Bladder microvascular endothelial cell (primary cell): Measurements from ENCODE around the gene GYPA. TPM values are rescaled to one million over a fixed set of nuclear protein-coding genes. Genes with fewer than 3 reads are reported as not detected.

Experiments
- total RNA-seq: library from RNA; depleted of rRNA; stranded (reverse); fragments of >200 nt; gene quantifications from 2 replicates; pipeline ENCODE4 v1.2.3, GENCODE V29; 2014

GYPA gene
- total RNA-seq = not detected in 2 replicates

DNA sequence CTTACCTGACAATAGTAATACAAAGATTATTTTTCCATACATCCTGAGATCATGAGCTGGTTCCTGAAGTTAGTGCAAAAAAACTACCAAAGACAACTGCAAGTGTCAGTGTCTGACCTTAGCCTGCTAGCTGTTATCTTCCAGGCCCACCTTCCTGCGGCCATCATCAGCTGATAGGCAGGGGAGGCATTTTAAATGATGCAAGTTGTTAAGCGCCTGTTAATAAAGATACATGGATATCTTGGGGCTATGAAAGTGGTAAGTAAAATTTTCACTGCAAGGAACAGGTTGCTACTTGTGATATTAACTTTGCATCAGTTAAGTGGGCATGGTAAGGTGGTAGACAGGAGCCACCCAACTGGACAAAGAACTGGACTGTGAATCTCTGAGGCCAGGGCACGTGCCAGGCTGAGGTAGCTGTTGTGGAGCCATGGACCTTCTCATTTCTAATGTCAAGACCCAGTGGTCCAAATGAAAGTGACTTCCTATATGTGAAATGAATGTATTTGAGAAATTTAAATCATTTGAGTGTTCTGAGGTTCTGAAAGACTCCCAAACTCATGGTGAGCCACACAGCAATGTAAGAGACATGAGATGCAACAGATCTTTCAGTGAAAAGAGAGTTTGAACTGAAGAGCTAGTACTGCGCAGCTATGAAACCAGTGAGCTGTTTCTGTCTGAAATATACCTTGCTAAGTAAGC is at the start of gene GYPA:
Gene GYPA (minus strand): TSS at position 125 of the 702 bp plus-strand sequence. CDS start 83 bp downstream, at position 42.

Other genes with a start within 250 kb of the GYPA start
- 0.16 and 0.44 TPM in 2 replicates for gene GYPE, start 235.2 kb downstream of the GYPA start, total RNA-seq
- gene GYPB, start 121.3 kb downstream of the GYPA start, total RNA-seq = not detected in 2 replicates